GM18868 (cell line): Measurements from ENCODE around the gene TRMT10A.
"Not testable (repeated sequence)": the region's sequence is repeated elsewhere in the genome, so short reads cannot be mapped to it uniquely, and the experiment has no call there.

Experiments
- ATAC-seq: cut with Tn5 transposase; IDR thresholded peaks from one replicate; pipeline ENCODE4 v1.9.1; 2021; ENCODE audit warnings: mild to moderate bottlenecking, moderate library complexity; ENCODE audit not compliant: unreplicated experiment

TRMT10A gene

GRCh38 chr4:99564921-99565320, 1.1 kb upstream of the TRMT10A start:
- ATAC-seq = no peak

GRCh38 chr4:99552872-99553271, 11.0 kb downstream of the TRMT10A start:
- ATAC-seq = no peak

GRCh38 chr4:99540277-99540939, 23.4 kb downstream of the TRMT10A start:
- ATAC-seq = no peak

- no peak for ATAC-seq
Observed at GRCh38 chr4:99537674-99538073, 26.2 kb downstream of the TRMT10A start.

GRCh38 chr4:99536848-99537247, 27.0 kb downstream of the TRMT10A start:
- no peak for ATAC-seq

- no peak for ATAC-seq
Observed at GRCh38 chr4:99536271-99536670, 27.6 kb downstream of the TRMT10A start.

- not testable (repeated sequence) for ATAC-seq
Observed at GRCh38 chr4:99534699-99535098, 29.1 kb downstream of the TRMT10A start.

- ATAC-seq = no peak
Observed at GRCh38 chr4:99529956-99530355, 33.9 kb downstream of the TRMT10A start.

GRCh38 chr4:99529228-99529627, 34.6 kb downstream of the TRMT10A start:
- ATAC-seq = no peak

- no peak for ATAC-seq
Observed at GRCh38 chr4:99518601-99519295, 45.1 kb downstream of the TRMT10A start.

GRCh38 chr4:99510721-99511120, 53.1 kb downstream of the TRMT10A start, which contains the start of gene C4orf17:
TSS of gene C4orf17 (plus strand) at chr4:99511021. CDS start at chr4:99513082, 2,061 bp downstream.
- no peak for ATAC-seq

- ATAC-seq = peak; percentile 57
Observed at GRCh38 chr4:99507762-99508161, 56.1 kb downstream of the TRMT10A start.

- peak; percentile 19 for ATAC-seq
Observed at GRCh38 chr4:99507349-99507748, 56.5 kb downstream of the TRMT10A start.

GRCh38 chr4:99506781-99507180, 57.1 kb downstream of the TRMT10A start:
- no peak for ATAC-seq

- ATAC-seq = no peak
Observed at GRCh38 chr4:99504804-99505502, 58.9 kb downstream of the TRMT10A start.
